ENCODE data around the gene EFR3B.

- TF ChIP-seq JUNB (IDR thresholded peaks at IDR 0.05) (no peak), EP300 (IDR thresholded peaks at IDR 0.05) (no peak), CTCF (IDR thresholded peaks at IDR 0.05) (no peak), POLR2A (IDR thresholded peaks at IDR 0.05; ENCODE audit: low read length) (no peak), REST (IDR thresholded peaks at IDR 0.05) (no peak), RNF2 (IDR thresholded peaks at IDR 0.05; ENCODE audit: borderline replicate concordance, low read depth) (no peak), HOXA7 (CRISPR knock-in tag; IDR thresholded peaks at IDR 0.05) (no peak), BHLHE40 (IDR thresholded peaks at IDR 0.05; ENCODE audit: low read depth, low read length) (no peak), USF2 (IDR thresholded peaks at IDR 0.05) (no peak), SMC3 (IDR thresholded peaks at IDR 0.05) (no peak), MAX (IDR thresholded peaks at IDR 0.05) (no peak), PBX3 (IDR thresholded peaks at IDR 0.05) (no peak)
- TF ChIP-seq, protein P1, sequence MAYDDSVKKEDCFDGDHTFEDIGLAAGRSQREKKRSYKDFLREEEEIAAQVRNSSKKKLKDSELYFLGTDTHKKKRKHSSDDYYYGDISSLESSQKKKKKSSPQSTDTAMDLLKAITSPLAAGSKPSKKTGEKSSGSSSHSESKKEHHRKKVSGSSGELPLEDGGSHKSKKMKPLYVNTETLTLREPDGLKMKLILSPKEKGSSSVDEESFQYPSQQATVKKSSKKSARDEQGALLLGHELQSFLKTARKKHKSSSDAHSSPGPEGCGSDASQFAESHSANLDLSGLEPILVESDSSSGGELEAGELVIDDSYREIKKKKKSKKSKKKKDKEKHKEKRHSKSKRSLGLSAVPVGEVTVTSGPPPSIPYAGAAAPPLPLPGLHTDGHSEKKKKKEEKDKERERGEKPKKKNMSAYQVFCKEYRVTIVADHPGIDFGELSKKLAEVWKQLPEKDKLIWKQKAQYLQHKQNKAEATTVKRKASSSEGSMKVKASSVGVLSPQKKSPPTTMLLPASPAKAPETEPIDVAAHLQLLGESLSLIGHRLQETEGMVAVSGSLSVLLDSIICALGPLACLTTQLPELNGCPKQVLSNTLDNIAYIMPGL (CRISPR knock-in tag; IDR thresholded peaks at IDR 0.05; ENCODE audit: borderline replicate concordance) = no peak
Observed at GRCh38 chr2:25029183-25029554, 12.7 kb upstream of the EFR3B start.
